Thymus (tissue), 11 donors: Measurements from ENCODE around the gene KNDC1. TPM values are rescaled to one million over a fixed set of nuclear protein-coding genes. Genes with fewer than 3 reads are reported as not detected.
"Not testable (repeated sequence)": the region's sequence is repeated elsewhere in the genome, so short reads cannot be mapped to it uniquely, and the experiment has no call there.

Source experiments
- DNase-seq, 9 donors: peaks; one replicate each; pipeline ENCODE4 v3.0.0-alpha.2; 2013; ENCODE audit warnings: low spot score in 9 of 9, low read depth in 6 of 9, missing footprints in 1 of 9
- H3K27ac ChIP-seq, 2 donors: one replicate each; pipeline ENCODE4 v1.5.1; 2013; ENCODE audit warnings: control low read depth in 1 of 2, low read depth in 1 of 2, low read length in 1 of 2, mild to moderate bottlenecking in 1 of 2, moderate library complexity in 1 of 2
- H3K27me3 ChIP-seq, 2 donors: one replicate each; pipeline ENCODE4 v1.5.1; 2013; ENCODE audit warnings: low read length in 1 of 2; ENCODE audit not compliant: control insufficient read depth in 2 of 2, insufficient read depth in 1 of 2
- H3K36me3 ChIP-seq, 2 donors: one replicate each; pipeline ENCODE4 v1.5.1; 2013; ENCODE audit warnings: low read length in 1 of 2, mild to moderate bottlenecking in 1 of 2, moderate library complexity in 1 of 2; ENCODE audit not compliant: control insufficient read depth in 2 of 2, insufficient read depth in 2 of 2
- H3K4me1 ChIP-seq, 2 donors: one replicate each; pipeline ENCODE4 v1.5.1; 2013; ENCODE audit warnings: low read length in 2 of 2; ENCODE audit not compliant: control insufficient read depth in 2 of 2, insufficient read depth in 2 of 2
- H3K4me3 ChIP-seq, 2 donors: one replicate each; pipeline ENCODE4 v1.5.1; 2013; ENCODE audit warnings: low read length in 2 of 2, control low read depth in 1 of 2, mild to moderate bottlenecking in 1 of 2
- H3K9me3 ChIP-seq, 2 donors: one replicate each; pipeline ENCODE4 v1.5.1; 2013; ENCODE audit warnings: low read length in 1 of 2, mild to moderate bottlenecking in 1 of 2; ENCODE audit not compliant: control insufficient read depth in 2 of 2, insufficient read depth in 1 of 2
- WGBS: extraction: QIAGEN DNeasy Blood & Tissue Kit; methylation state at CpG from one replicate; pipeline ENCODE4 v1.1.7; 2013; 5-methylcytosine and 5-hydroxymethylcytosine counted together
- polyA plus RNA-seq: library from polyadenylated mRNA; stranded (reverse); fragments of 200-250 nt; gene quantifications from one replicate; pipeline ENCODE4 v1.2.3, GENCODE V29; 2013
- total RNA-seq: library from RNA; stranded (reverse); fragments of 120-200 nt; gene quantifications from one replicate; pipeline ENCODE4 v1.2.4, GENCODE V29; 2013
- donor health status: healthy.

KNDC1 gene
- total and polyA plus RNA-seq, 2 donors = 0.02 to 0.19 TPM

GRCh38 chr10:133170092-133170491 is 10.1 kb downstream of the KNDC1 start:
- Histone ChIP-seq H3K36me3 (no peaks in the 10 kb centered on the region), H3K9me3 (no peaks in the 10 kb centered on the region), H3K4me1 (no peaks in the 10 kb centered on the region), H3K27ac (no peak overlapping the region), H3K27me3 (no peaks in the 10 kb centered on the region), H3K4me3 (no peak overlapping the region)
- WGBS = 51% methylated on average over 17 of the region's 17 CpGs
- DNase-seq = no peak

GRCh38 chr10:133173860-133174640 is 14.0 kb downstream of the KNDC1 start:
- Histone ChIP-seq H3K9me3 (peaks cover 0 to 10% of the 10 kb centered on the region in 2 donors), H3K4me3 (no peak overlapping the region), H3K27me3 (no peaks in the 10 kb centered on the region), H3K4me1 (no peaks in the 10 kb centered on the region), H3K36me3 (no peaks in the 10 kb centered on the region), H3K27ac (no peak overlapping the region)
- 93% methylated on average over 15 of the region's 15 CpGs for WGBS
- DNase-seq = no peak

GRCh38 chr10:133174689-133175263 is 14.8 kb downstream of the KNDC1 start:
- H3K27me3 ChIP-seq = no peaks in the 10 kb centered on the region
- H3K36me3 ChIP-seq = no peaks in the 10 kb centered on the region
- no peaks in the 10 kb centered on the region for H3K4me1 ChIP-seq
- DNase-seq = no peak
- WGBS = 81% methylated on average over 3 of the region's 3 CpGs
- H3K4me3 ChIP-seq = no peak overlapping the region
- peaks cover 0 to 10% of the 10 kb centered on the region in 2 donors for H3K9me3 ChIP-seq
- H3K27ac ChIP-seq = no peak overlapping the region

- H3K36me3 ChIP-seq, DNase-seq, H3K4me3 ChIP-seq, H3K27me3 ChIP-seq, H3K27ac ChIP-seq, H3K4me1 ChIP-seq: not testable (repeated sequence)
- peaks cover 0 to 10% of the 10 kb centered on the region in 2 donors for H3K9me3 ChIP-seq
- WGBS = 88% methylated on average over 4 of the region's 4 CpGs
These were observed 15.6 kb downstream of the KNDC1 start for GRCh38 chr10:133175624-133176023.

- H3K9me3 ChIP-seq = peaks cover 0 to 10% of the 10 kb centered on the region in 2 donors
- DNase-seq = no peak
- 93% methylated on average over 4 of the region's 4 CpGs for WGBS
- H3K4me1 ChIP-seq = no peaks in the 10 kb centered on the region
- no peaks in the 10 kb centered on the region for H3K27me3 ChIP-seq
- no peaks in the 10 kb centered on the region for H3K36me3 ChIP-seq
- no peak overlapping the region for H3K27ac ChIP-seq
- H3K4me3 ChIP-seq = no peak overlapping the region
These were observed 16.5 kb downstream of the KNDC1 start for GRCh38 chr10:133176546-133176945.

GRCh38 chr10:133177380-133178157 is 17.6 kb downstream of the KNDC1 start:
- WGBS = 97% methylated on average over 12 of the region's 12 CpGs
- Histone ChIP-seq H3K27me3 (no peaks in the 10 kb centered on the region), H3K36me3 (no peaks in the 10 kb centered on the region)

GRCh38 chr10:133178357-133179127 is 18.5 kb downstream of the KNDC1 start:
- 95% methylated on average over 29 of the region's 29 CpGs for WGBS
- DNase-seq = no peak
- no peaks in the 10 kb centered on the region for H3K27me3 ChIP-seq
- H3K27ac ChIP-seq = no peak overlapping the region
- peaks cover 0 to 10% of the 10 kb centered on the region in 2 donors for H3K9me3 ChIP-seq
- no peaks in the 10 kb centered on the region for H3K36me3 ChIP-seq
- H3K4me3 ChIP-seq = no peak overlapping the region
- H3K4me1 ChIP-seq = no peaks in the 10 kb centered on the region

More at GRCh38 chr10:133177380-133178157, 17.6 kb downstream of the KNDC1 start:
- H3K4me3 ChIP-seq = no peak overlapping the region
- no peak for DNase-seq
- H3K27ac ChIP-seq = no peak overlapping the region
- H3K4me1 ChIP-seq = no peaks in the 10 kb centered on the region
- H3K9me3 ChIP-seq = peaks cover 0 to 10% of the 10 kb centered on the region in 2 donors

- Histone ChIP-seq H3K27ac (no peak overlapping the region), H3K4me3 (no peak overlapping the region), H3K36me3 (no peaks in the 10 kb centered on the region), H3K9me3 (peaks cover 0 to 10% of the 10 kb centered on the region in 2 donors), H3K4me1 (no peaks in the 10 kb centered on the region), H3K27me3 (no peaks in the 10 kb centered on the region)
- DNase-seq = no peak
- 88% methylated on average over 11 of the region's 11 CpGs for WGBS
These were observed 19.1 kb downstream of the KNDC1 start for GRCh38 chr10:133179128-133179520.
